ENCODE measurements around the gene PILRA. TPM values are rescaled to one million over a fixed set of nuclear protein-coding genes. Genes with fewer than 3 reads are reported as not detected.

PILRA gene
- polyA plus RNA-seq, 1 donor (not counting 4 experiments of a cell fraction or from before 2014, with no cell fraction given): 0.33 TPM

- peaks cover 8% of the 10 kb centered on the region for H4K20me1 ChIP-seq (ENCODE audit: control insufficient read depth, extremely low read depth, insufficient read depth, low read length)
- DNase-seq (ENCODE audit: low read depth, low spot score) (no peak), FAIRE-seq (no peak)
- H3K4me1 ChIP-seq (ENCODE audit: control insufficient read depth, extremely low read depth, insufficient read depth, low read length): peaks cover 8% of the 10 kb centered on the region
- H2AFZ ChIP-seq (ENCODE audit: control insufficient read depth, low read length): no peak overlapping the region
- dilution Hi-C loops (cut with MboI; ENCODE audit: extremely low pct_ligation_motif_present, low sequenced_read_pairs): no loop called here
- H3K9me3 ChIP-seq (ENCODE audit: control insufficient read depth, low read depth, low read length): no peaks in the 10 kb centered on the region
- no peak overlapping the region for H3K4me3 ChIP-seq (ENCODE audit: control insufficient read depth in 2 of 3, extremely low read depth in 1 of 3, insufficient read depth in 2 of 3, low read depth in 1 of 3, low read length in 3 of 3)
- H3K27me3 ChIP-seq (ENCODE audit: control insufficient read depth, extremely low read depth, insufficient read depth, low read length): no peaks in the 10 kb centered on the region
- H3K36me3 ChIP-seq (ENCODE audit: control insufficient read depth in 2 of 2, extremely low read depth in 1 of 2, insufficient read depth in 2 of 2, low read length in 2 of 2): peaks cover 26 to 29% of the 10 kb centered on the region in 2 experiments
- H3K79me2 ChIP-seq (ENCODE audit: control insufficient read depth, insufficient read depth, low read length): peaks cover 28% of the 10 kb centered on the region
- TF ChIP-seq EZH2 (IDR thresholded peaks at IDR 0.05; ENCODE audit: low read length): no peak
- TF ChIP-seq, protein P1, sequence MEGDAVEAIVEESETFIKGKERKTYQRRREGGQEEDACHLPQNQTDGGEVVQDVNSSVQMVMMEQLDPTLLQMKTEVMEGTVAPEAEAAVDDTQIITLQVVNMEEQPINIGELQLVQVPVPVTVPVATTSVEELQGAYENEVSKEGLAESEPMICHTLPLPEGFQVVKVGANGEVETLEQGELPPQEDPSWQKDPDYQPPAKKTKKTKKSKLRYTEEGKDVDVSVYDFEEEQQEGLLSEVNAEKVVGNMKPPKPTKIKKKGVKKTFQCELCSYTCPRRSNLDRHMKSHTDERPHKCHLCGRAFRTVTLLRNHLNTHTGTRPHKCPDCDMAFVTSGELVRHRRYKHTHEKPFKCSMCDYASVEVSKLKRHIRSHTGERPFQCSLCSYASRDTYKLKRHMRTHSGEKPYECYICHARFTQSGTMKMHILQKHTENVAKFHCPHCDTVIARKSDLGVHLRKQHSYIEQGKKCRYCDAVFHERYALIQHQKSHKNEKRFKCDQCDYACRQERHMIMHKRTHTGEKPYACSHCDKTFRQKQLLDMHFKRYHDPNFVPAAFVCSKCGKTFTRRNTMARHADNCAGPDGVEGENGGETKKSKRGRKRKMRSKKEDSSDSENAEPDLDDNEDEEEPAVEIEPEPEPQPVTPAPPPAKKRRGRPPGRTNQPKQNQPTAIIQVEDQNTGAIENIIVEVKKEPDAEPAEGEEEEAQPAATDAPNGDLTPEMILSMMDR (optimal IDR thresholded peaks at IDR 0.05 in 1 of 3, IDR thresholded peaks at IDR 0.05 in 1 of 3, conservative IDR thresholded peaks at IDR 0.05 in 1 of 3; ENCODE audit: extremely low read depth in 1 of 3, insufficient read depth in 2 of 3, low read length in 3 of 3): no peak
- H3K4me2 ChIP-seq (ENCODE audit: control insufficient read depth, extremely low read depth, insufficient read depth, low read depth, low read length): no peak overlapping the region
- no peak overlapping the region for H3K9ac ChIP-seq (ENCODE audit: control insufficient read depth, extremely low read depth, insufficient read depth, low read length)
- H3K27ac ChIP-seq (ENCODE audit: control insufficient read depth, insufficient read depth, low read length): no peak overlapping the region
- no peaks in the 10 kb centered on the region for H3K9me1 ChIP-seq (ENCODE audit: control insufficient read depth, extremely low read depth, insufficient read depth, low read length)
These were observed 26.4 kb upstream of the PILRA start for GRCh38 chr7:100346921-100347320.

- DNase-seq (ENCODE audit: low read depth, low spot score) (no peak), FAIRE-seq (no peak)
- Histone ChIP-seq H3K9ac (ENCODE audit: control insufficient read depth, extremely low read depth, insufficient read depth, low read length) (no peak overlapping the region), H4K20me1 (ENCODE audit: control insufficient read depth, extremely low read depth, insufficient read depth, low read length) (peaks cover 2% of the 10 kb centered on the region), H3K79me2 (ENCODE audit: control insufficient read depth, insufficient read depth, low read length) (peaks cover 17% of the 10 kb centered on the region), H3K36me3 (ENCODE audit: control insufficient read depth in 2 of 2, extremely low read depth in 1 of 2, insufficient read depth in 2 of 2, low read length in 2 of 2) (peaks cover 29 to 32% of the 10 kb centered on the region in 2 experiments), H3K9me3 (ENCODE audit: control insufficient read depth, low read depth, low read length) (no peaks in the 10 kb centered on the region), H3K4me1 (ENCODE audit: control insufficient read depth, extremely low read depth, insufficient read depth, low read length) (peaks cover 8% of the 10 kb centered on the region), H3K9me1 (ENCODE audit: control insufficient read depth, extremely low read depth, insufficient read depth, low read length) (no peaks in the 10 kb centered on the region), H3K4me2 (ENCODE audit: control insufficient read depth, extremely low read depth, insufficient read depth, low read depth, low read length) (no peak overlapping the region), H3K4me3 (ENCODE audit: control insufficient read depth in 2 of 3, extremely low read depth in 1 of 3, insufficient read depth in 2 of 3, low read depth in 1 of 3, low read length in 3 of 3) (no peak overlapping the region), H3K27ac (ENCODE audit: control insufficient read depth, insufficient read depth, low read length) (no peak overlapping the region), H3K27me3 (ENCODE audit: control insufficient read depth, extremely low read depth, insufficient read depth, low read length) (no peaks in the 10 kb centered on the region), H2AFZ (ENCODE audit: control insufficient read depth, low read length) (no peak overlapping the region)
- TF ChIP-seq, protein P1 (optimal IDR thresholded peaks at IDR 0.05 in 1 of 3, IDR thresholded peaks at IDR 0.05 in 1 of 3, conservative IDR thresholded peaks at IDR 0.05 in 1 of 3; ENCODE audit: extremely low read depth in 1 of 3, insufficient read depth in 2 of 3, low read length in 3 of 3): no peak
- TF ChIP-seq EZH2 (IDR thresholded peaks at IDR 0.05; ENCODE audit: low read length): no peak
- dilution Hi-C loops (cut with MboI; ENCODE audit: extremely low pct_ligation_motif_present, low sequenced_read_pairs): no loop called here
These were observed 24.5 kb upstream of the PILRA start for GRCh38 chr7:100348805-100349204.

Measured in keratinocyte (primary cell).